ENCODE results near the gene PER2. TPM values are rescaled to one million over a fixed set of nuclear protein-coding genes. Genes with fewer than 3 reads are reported as not detected.

Gene PER2
- total and polyA plus RNA-seq, 2 of the 13 experiments (the other 11 are each of a cell fraction or from before 2014, with no cell fraction given) = 5.1 to 9.4 TPM

DNA sequence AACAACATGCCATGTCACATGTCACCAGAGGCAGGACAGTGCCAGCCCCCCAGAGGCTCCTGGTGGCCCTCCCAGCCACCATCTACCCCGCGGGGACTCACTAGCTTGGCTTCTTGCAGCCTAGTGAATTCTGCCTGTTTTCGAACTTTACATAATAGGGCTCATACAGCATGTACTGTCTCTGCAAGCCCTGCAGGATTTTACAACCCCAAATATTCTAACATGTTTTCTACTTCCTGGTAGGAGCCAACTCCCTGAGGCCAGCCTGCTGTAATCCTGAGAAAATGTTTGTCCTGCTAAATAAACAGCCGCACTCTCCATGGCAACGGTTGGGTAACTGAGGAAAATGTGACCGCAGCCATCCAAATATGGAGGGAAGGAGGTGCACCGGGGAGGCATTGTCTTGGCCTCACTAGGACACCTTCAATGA lies 2.7 kb downstream of the PER2 start (continued):
- TF ChIP-seq KLF11 (CRISPR knock-in tag; IDR thresholded peaks at IDR 0.05) (no peak), ARNTL (CRISPR knock-in tag; IDR thresholded peaks at IDR 0.05) (peak; percentile 94), ZNF326 (CRISPR knock-in tag; IDR thresholded peaks at IDR 0.05; ENCODE audit: borderline replicate concordance) (no peak), SALL1 (CRISPR knock-in tag; IDR thresholded peaks at IDR 0.05) (peak; percentile 85), ZNF451 (CRISPR knock-in tag; IDR thresholded peaks at IDR 0.05) (no peak), HMG20B (CRISPR knock-in tag; conservative IDR thresholded peaks at IDR 0.05) (0 out of 2 replicates have a peak, but pooled peaks have one; percentile 53), PAF1 (CRISPR knock-in tag; IDR thresholded peaks at IDR 0.05) (no peak), KDM2A (CRISPR knock-in tag; IDR thresholded peaks at IDR 0.05; ENCODE audit: borderline replicate concordance, low read depth) (no peak; the same call in 1 of the 2 replicates), SP4 (CRISPR knock-in tag; IDR thresholded peaks at IDR 0.05) (no peak), ZNF616 (CRISPR knock-in tag; IDR thresholded peaks at IDR 0.05; ENCODE audit: low read depth) (no peak), MYC (CRISPR knock-in tag; IDR thresholded peaks at IDR 0.05; ENCODE audit: borderline replicate concordance) (no peak), ZNF17 (CRISPR knock-in tag; IDR thresholded peaks at IDR 0.05) (no peak), ZNF746 (CRISPR knock-in tag; IDR thresholded peaks at IDR 0.05) (no peak), HNRNPLL (IDR thresholded peaks at IDR 0.05; ENCODE audit: low read depth, low read length, poor library complexity, severe bottlenecking) (peak; percentile 63), ZNF563 (CRISPR knock-in tag; IDR thresholded peaks at IDR 0.05) (no peak), SMAD9 (CRISPR knock-in tag; IDR thresholded peaks at IDR 0.05) (no peak), CC2D1A (CRISPR knock-in tag; IDR thresholded peaks at IDR 0.05) (no peak), ZNF225 (CRISPR knock-in tag; IDR thresholded peaks at IDR 0.05) (no peak), RBM22 (optimal IDR thresholded peaks at IDR 0.05; ENCODE audit: low read length) (peak; percentile 99), ATAD3A (CRISPR knock-in tag; IDR thresholded peaks at IDR 0.05) (no peak)
- TF ChIP-seq, protein P1, sequence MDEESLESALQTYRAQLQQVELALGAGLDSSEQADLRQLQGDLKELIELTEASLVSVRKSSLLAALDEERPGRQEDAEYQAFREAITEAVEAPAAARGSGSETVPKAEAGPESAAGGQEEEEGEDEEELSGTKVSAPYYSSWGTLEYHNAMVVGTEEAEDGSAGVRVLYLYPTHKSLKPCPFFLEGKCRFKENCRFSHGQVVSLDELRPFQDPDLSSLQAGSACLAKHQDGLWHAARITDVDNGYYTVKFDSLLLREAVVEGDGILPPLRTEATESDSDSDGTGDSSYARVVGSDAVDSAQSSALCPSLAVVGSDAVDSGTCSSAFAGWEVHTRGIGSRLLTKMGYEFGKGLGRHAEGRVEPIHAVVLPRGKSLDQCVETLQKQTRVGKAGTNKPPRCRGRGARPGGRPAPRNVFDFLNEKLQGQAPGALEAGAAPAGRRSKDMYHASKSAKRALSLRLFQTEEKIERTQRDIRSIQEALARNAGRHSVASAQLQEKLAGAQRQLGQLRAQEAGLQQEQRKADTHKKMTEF (CRISPR knock-in tag; IDR thresholded peaks at IDR 0.05) = peak; percentile 71
- TF ChIP-seq, protein P2, sequence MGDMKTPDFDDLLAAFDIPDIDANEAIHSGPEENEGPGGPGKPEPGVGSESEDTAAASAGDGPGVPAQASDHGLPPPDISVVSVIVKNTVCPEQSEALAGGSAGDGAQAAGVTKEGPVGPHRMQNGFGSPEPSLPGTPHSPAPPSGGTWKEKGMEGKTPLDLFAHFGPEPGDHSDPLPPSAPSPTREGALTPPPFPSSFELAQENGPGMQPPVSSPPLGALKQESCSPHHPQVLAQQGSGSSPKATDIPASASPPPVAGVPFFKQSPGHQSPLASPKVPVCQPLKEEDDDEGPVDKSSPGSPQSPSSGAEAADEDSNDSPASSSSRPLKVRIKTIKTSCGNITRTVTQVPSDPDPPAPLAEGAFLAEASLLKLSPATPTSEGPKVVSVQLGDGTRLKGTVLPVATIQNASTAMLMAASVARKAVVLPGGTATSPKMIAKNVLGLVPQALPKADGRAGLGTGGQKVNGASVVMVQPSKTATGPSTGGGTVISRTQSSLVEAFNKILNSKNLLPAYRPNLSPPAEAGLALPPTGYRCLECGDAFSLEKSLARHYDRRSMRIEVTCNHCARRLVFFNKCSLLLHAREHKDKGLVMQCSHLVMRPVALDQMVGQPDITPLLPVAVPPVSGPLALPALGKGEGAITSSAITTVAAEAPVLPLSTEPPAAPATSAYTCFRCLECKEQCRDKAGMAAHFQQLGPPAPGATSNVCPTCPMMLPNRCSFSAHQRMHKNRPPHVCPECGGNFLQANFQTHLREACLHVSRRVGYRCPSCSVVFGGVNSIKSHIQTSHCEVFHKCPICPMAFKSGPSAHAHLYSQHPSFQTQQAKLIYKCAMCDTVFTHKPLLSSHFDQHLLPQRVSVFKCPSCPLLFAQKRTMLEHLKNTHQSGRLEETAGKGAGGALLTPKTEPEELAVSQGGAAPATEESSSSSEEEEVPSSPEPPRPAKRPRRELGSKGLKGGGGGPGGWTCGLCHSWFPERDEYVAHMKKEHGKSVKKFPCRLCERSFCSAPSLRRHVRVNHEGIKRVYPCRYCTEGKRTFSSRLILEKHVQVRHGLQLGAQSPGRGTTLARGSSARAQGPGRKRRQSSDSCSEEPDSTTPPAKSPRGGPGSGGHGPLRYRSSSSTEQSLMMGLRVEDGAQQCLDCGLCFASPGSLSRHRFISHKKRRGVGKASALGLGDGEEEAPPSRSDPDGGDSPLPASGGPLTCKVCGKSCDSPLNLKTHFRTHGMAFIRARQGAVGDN (CRISPR knock-in tag; IDR thresholded peaks at IDR 0.05) = peak; percentile 56
- TF ChIP-seq, protein P3, sequence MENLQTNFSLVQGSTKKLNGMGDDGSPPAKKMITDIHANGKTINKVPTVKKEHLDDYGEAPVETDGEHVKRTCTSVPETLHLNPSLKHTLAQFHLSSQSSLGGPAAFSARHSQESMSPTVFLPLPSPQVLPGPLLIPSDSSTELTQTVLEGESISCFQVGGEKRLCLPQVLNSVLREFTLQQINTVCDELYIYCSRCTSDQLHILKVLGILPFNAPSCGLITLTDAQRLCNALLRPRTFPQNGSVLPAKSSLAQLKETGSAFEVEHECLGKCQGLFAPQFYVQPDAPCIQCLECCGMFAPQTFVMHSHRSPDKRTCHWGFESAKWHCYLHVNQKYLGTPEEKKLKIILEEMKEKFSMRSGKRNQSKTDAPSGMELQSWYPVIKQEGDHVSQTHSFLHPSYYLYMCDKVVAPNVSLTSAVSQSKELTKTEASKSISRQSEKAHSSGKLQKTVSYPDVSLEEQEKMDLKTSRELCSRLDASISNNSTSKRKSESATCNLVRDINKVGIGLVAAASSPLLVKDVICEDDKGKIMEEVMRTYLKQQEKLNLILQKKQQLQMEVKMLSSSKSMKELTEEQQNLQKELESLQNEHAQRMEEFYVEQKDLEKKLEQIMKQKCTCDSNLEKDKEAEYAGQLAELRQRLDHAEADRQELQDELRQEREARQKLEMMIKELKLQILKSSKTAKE (CRISPR knock-in tag; IDR thresholded peaks at IDR 0.05; ENCODE audit: borderline replicate concordance) = no peak
- TF ChIP-seq, protein P4, sequence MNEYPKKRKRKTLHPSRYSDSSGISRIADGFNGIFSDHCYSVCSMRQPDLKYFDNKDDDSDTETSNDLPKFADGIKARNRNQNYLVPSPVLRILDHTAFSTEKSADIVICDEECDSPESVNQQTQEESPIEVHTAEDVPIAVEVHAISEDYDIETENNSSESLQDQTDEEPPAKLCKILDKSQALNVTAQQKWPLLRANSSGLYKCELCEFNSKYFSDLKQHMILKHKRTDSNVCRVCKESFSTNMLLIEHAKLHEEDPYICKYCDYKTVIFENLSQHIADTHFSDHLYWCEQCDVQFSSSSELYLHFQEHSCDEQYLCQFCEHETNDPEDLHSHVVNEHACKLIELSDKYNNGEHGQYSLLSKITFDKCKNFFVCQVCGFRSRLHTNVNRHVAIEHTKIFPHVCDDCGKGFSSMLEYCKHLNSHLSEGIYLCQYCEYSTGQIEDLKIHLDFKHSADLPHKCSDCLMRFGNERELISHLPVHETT (CRISPR knock-in tag; conservative IDR thresholded peaks at IDR 0.05) = no peak
